Liver (tissue), 9 donors: ENCODE results near the gene SFXN5. TPM values are rescaled to one million over a fixed set of nuclear protein-coding genes. Genes with fewer than 3 reads are reported as not detected.

Experiments
- DNase-seq: peaks from one replicate; pipeline ENCODE4 v3.0.0-alpha.2; 2017; ENCODE audit warnings: low spot score
- H3K27ac ChIP-seq, 2 donors: one replicate each; pipeline ENCODE4 v1.7.0; 2013; ENCODE audit warnings: inconsistent platforms in 2 of 2, low read length in 2 of 2, control low read depth in 1 of 2, low read depth in 1 of 2, mild to moderate bottlenecking in 1 of 2
- H3K27me3 ChIP-seq, 4 donors: one replicate each; pipeline versions ENCODE4 v1.6.1 to v1.7.0; 2013; ENCODE audit warnings: low read length in 3 of 4, inconsistent platforms in 1 of 4, mild to moderate bottlenecking in 1 of 4, moderate library complexity in 1 of 4; ENCODE audit not compliant: control insufficient read depth in 4 of 4, insufficient read depth in 4 of 4
- H3K36me3 ChIP-seq, 4 donors: one replicate each; pipeline versions ENCODE4 v1.6.1 to v1.7.0; 2013; ENCODE audit warnings: low read length in 3 of 4, mild to moderate bottlenecking in 3 of 4, low read depth in 1 of 4, moderate library complexity in 1 of 4; ENCODE audit not compliant: control insufficient read depth in 4 of 4, insufficient read depth in 3 of 4
- H3K4me1 ChIP-seq, 4 donors: one replicate each; pipeline versions ENCODE4 v1.6.1 to v1.7.0; 2013; ENCODE audit warnings: low read length in 3 of 4, mild to moderate bottlenecking in 3 of 4, moderate library complexity in 1 of 4; ENCODE audit not compliant: control insufficient read depth in 4 of 4, insufficient read depth in 4 of 4
- H3K4me3 ChIP-seq, 3 donors: one replicate each; pipeline versions ENCODE4 v1.6.1 to v1.7.0; 2013; ENCODE audit warnings: low read length in 3 of 3, control low read depth in 1 of 3, low read depth in 1 of 3, mild to moderate bottlenecking in 1 of 3
- H3K9ac ChIP-seq, 2 donors: one replicate each; pipeline ENCODE4 v1.7.0; 2013; ENCODE audit warnings: low read length in 2 of 2, mild to moderate bottlenecking in 2 of 2, moderate library complexity in 2 of 2, control low read depth in 1 of 2, low read depth in 1 of 2
- H3K9me3 ChIP-seq, 4 donors: one replicate each; pipeline versions ENCODE4 v1.6.1 to v1.7.0; 2013; ENCODE audit warnings: low read length in 3 of 4; ENCODE audit not compliant: control insufficient read depth in 4 of 4
- CTCF ChIP-seq: fragments of 150-350 bp; IDR thresholded peaks from 2 replicates; pipeline ENCODE4 v1.5.1; 2017; ENCODE audit warnings: improper control_type of control experiment, low read depth, low read length; ENCODE audit not compliant: missing input control
- EGR1 ChIP-seq, 2 donors: IDR thresholded peaks; 2 replicates each; pipeline ENCODE4 v1.6.1; 2016 to 2018; ENCODE audit warnings: antibody characterized with exemption in 2 of 2, low read depth in 2 of 2
- FOXA1 ChIP-seq: IDR thresholded peaks from 2 replicates; pipeline ENCODE4 v1.6.1; 2016; ENCODE audit warnings: antibody characterized with exemption
- FOXA2 ChIP-seq: IDR thresholded peaks from 2 replicates; pipeline ENCODE4 v1.6.1; 2016; ENCODE audit warnings: antibody characterized with exemption
- GABPA ChIP-seq, 2 donors: IDR thresholded peaks in 1 of 2; conservative IDR thresholded peaks in 1 of 2; 2 replicates each; pipeline ENCODE4 v1.6.1; 2016; ENCODE audit warnings: antibody characterized with exemption in 2 of 2, mild to moderate bottlenecking in 1 of 2, moderate library complexity in 1 of 2
- HNF4A ChIP-seq, 2 donors: conservative IDR thresholded peaks; 2 replicates each; pipeline ENCODE4 v1.6.1; 2016; ENCODE audit warnings: antibody characterized with exemption in 2 of 2, mild to moderate bottlenecking in 2 of 2
- HNF4G ChIP-seq: IDR thresholded peaks from 2 replicates; pipeline ENCODE4 v1.6.1; 2016; ENCODE audit warnings: antibody characterized with exemption
- JUND ChIP-seq, 2 donors: IDR thresholded peaks; 2 replicates each; pipeline ENCODE4 v1.6.1; 2016; ENCODE audit warnings: antibody characterized with exemption in 2 of 2
- NR2F2 ChIP-seq: IDR thresholded peaks from 2 replicates; pipeline ENCODE4 v1.6.1; 2016; ENCODE audit warnings: antibody characterized with exemption
- RAD21 ChIP-seq, 2 donors: IDR thresholded peaks; 2 replicates each; pipeline ENCODE4 v1.6.1; 2016; ENCODE audit warnings: antibody characterized with exemption in 2 of 2, mild to moderate bottlenecking in 2 of 2
- RXRA ChIP-seq, 2 donors: IDR thresholded peaks; 2 replicates each; pipeline ENCODE4 v1.6.1; 2017 to 2018; ENCODE audit warnings: antibody characterized with exemption in 2 of 2, mild to moderate bottlenecking in 1 of 2
- SP1 ChIP-seq: IDR thresholded peaks from 2 replicates; pipeline ENCODE4 v1.6.1; 2018; ENCODE audit warnings: antibody characterized with exemption, mild to moderate bottlenecking
- TAF1 ChIP-seq: conservative IDR thresholded peaks from 2 replicates; pipeline ENCODE4 v1.6.1; 2016; ENCODE audit warnings: antibody characterized with exemption, mild to moderate bottlenecking
- YY1 ChIP-seq: IDR thresholded peaks from 2 replicates; pipeline ENCODE4 v1.6.1; 2016; ENCODE audit warnings: antibody characterized with exemption, mild to moderate bottlenecking
- ZBTB33 ChIP-seq: IDR thresholded peaks from 2 replicates; pipeline ENCODE4 v1.6.1; 2016; ENCODE audit warnings: antibody characterized with exemption
- WGBS: extraction: QIAGEN DNeasy Blood & Tissue Kit; methylation state at CpG from one replicate; pipeline ENCODE4 v1.1.7; 2013; 5-methylcytosine and 5-hydroxymethylcytosine counted together
- polyA plus RNA-seq, 2 donors: library from polyadenylated mRNA; stranded (reverse) in 1 of 2; unstranded in 1 of 2; fragments of 200-250 nt in 1 of 2; fragments of >200 nt in 1 of 2; fragmentation: Nextera tagmentation in 1 of 2; extraction: Ambion mirVana in 1 of 2; gene quantifications; one replicate each; pipeline versions ENCODE4 v1.2.1 to v1.2.3, GENCODE V29; 2013 to 2015
- total RNA-seq, 2 donors: library from RNA; depleted of rRNA; stranded (reverse); fragments of >200 nt; gene quantifications; one replicate each; pipeline ENCODE4 v1.2.3, GENCODE V29; 2014
- TF ChIP-seq, protein P1 (sequence below): IDR thresholded peaks from 2 replicates; pipeline ENCODE4 v1.6.1; 2016; ENCODE audit warnings: antibody characterized with exemption
- TF ChIP-seq, protein P2 (sequence below): IDR thresholded peaks from 2 replicates; pipeline ENCODE4 v1.6.1; 2016; ENCODE audit warnings: antibody characterized with exemption, mild to moderate bottlenecking
- donor health status: healthy.
- donor health status: healthy.
- donor health status: healthy.
- donor health status: healthy.
- donor health status: healthy.

The SFXN5 gene
- total and polyA plus RNA-seq, 4 donors = 23.3 to 58.2 (median 29.5) TPM

- Histone ChIP-seq H3K27me3 (peaks cover 0 to 6% (median 4%) of the 10 kb centered on the region in 4 donors), H3K27ac (no peak overlapping the region), H3K4me3 (no peak overlapping the region), H3K36me3 (no peaks in the 10 kb centered on the region), H3K9ac (no peak overlapping the region), H3K9me3 (no peaks in the 10 kb centered on the region), H3K4me1 (no peaks in the 10 kb centered on the region)
- WGBS = 74% methylated on average over 5 of the region's 5 CpGs
- no peak for DNase-seq
- TF ChIP-seq HNF4G (no peak), YY1 (no peak), RXRA (IDR thresholded peaks at IDR 0.05) (no peak), GABPA (IDR thresholded peaks at IDR 0.05 in 1 of 2, conservative IDR thresholded peaks at IDR 0.05 in 1 of 2) (no peak), FOXA2 (no peak), EGR1 (IDR thresholded peaks at IDR 0.05; ENCODE audit: low read depth in 2 of 2) (no peak), JUND (IDR thresholded peaks at IDR 0.05) (no peak), FOXA1 (no peak), RAD21 (IDR thresholded peaks at IDR 0.05) (no peak), ZBTB33 (no peak), TAF1 (no peak), NR2F2 (no peak), SP1 (no peak)
- TF ChIP-seq, protein P1, sequence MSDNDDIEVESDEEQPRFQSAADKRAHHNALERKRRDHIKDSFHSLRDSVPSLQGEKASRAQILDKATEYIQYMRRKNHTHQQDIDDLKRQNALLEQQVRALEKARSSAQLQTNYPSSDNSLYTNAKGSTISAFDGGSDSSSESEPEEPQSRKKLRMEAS = no peak
- TF ChIP-seq, protein P2, sequence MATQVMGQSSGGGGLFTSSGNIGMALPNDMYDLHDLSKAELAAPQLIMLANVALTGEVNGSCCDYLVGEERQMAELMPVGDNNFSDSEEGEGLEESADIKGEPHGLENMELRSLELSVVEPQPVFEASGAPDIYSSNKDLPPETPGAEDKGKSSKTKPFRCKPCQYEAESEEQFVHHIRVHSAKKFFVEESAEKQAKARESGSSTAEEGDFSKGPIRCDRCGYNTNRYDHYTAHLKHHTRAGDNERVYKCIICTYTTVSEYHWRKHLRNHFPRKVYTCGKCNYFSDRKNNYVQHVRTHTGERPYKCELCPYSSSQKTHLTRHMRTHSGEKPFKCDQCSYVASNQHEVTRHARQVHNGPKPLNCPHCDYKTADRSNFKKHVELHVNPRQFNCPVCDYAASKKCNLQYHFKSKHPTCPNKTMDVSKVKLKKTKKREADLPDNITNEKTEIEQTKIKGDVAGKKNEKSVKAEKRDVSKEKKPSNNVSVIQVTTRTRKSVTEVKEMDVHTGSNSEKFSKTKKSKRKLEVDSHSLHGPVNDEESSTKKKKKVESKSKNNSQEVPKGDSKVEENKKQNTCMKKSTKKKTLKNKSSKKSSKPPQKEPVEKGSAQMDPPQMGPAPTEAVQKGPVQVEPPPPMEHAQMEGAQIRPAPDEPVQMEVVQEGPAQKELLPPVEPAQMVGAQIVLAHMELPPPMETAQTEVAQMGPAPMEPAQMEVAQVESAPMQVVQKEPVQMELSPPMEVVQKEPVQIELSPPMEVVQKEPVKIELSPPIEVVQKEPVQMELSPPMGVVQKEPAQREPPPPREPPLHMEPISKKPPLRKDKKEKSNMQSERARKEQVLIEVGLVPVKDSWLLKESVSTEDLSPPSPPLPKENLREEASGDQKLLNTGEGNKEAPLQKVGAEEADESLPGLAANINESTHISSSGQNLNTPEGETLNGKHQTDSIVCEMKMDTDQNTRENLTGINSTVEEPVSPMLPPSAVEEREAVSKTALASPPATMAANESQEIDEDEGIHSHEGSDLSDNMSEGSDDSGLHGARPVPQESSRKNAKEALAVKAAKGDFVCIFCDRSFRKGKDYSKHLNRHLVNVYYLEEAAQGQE = no peak
Observed at GRCh38 chr2:72932045-72932740, 139.3 kb downstream of the SFXN5 start.

DNA sequence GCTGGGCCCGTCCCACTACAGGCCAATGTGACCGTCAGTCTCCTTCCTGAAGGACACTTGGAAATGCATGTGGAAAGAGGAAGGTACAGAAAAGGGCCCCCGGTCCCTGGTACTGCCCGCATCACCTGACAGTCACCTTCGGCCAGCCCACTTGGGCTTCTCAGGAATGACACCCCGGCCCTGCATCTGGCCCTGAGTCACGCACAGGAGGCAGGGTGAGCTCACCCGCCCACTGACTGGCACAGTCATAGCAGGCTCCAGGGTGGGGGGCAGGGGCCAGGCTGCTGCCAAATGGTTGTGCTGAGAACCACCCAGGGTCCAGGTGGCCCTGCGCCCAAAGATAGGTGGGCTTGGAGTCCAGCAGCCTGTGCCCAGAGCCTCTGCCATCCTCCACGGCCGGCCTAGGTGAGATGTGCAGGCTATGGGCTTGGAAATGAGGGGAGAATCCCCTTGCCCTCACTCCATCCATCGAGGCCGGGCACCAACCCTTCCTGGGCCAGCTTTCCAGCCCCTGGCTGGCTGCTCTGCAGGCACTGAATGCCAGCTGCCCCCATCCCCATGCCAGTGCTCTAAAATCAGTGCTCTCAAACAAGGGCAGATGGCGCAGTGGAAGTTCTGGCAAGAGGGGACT is 140.1 kb downstream of the SFXN5 start:
- Histone ChIP-seq H3K4me1 (no peaks in the 10 kb centered on the region), H3K27me3 (peaks cover 0 to 11% (median 7%) of the 10 kb centered on the region in 4 donors), H3K27ac (no peak overlapping the region), H3K36me3 (no peaks in the 10 kb centered on the region), H3K4me3 (no peak overlapping the region), H3K9ac (no peak overlapping the region), H3K9me3 (no peaks in the 10 kb centered on the region)
- 94% methylated on average over 14 of the region's 14 CpGs for WGBS
- no peak for DNase-seq
- TF ChIP-seq CTCF = no peak
- TF ChIP-seq SP1 = no peak
- no peak for TF ChIP-seq RXRA (IDR thresholded peaks at IDR 0.05)
- TF ChIP-seq HNF4A (conservative IDR thresholded peaks at IDR 0.05) = no peak
- no peak for TF ChIP-seq HNF4G
- no peak for TF ChIP-seq YY1
- TF ChIP-seq FOXA2 = no peak
- TF ChIP-seq RAD21 (IDR thresholded peaks at IDR 0.05) = no peak
- TF ChIP-seq JUND (IDR thresholded peaks at IDR 0.05) = no peak
- TF ChIP-seq EGR1 (IDR thresholded peaks at IDR 0.05; ENCODE audit: low read depth in 2 of 2) = no peak
- TF ChIP-seq, protein P1 = no peak
- TF ChIP-seq, protein P2 = no peak
- TF ChIP-seq TAF1 = no peak
